Forelimb muscle (tissue), 1 donor: ENCODE measurements around the gene TMEM229A. TPM values are rescaled to one million over a fixed set of nuclear protein-coding genes. Genes with fewer than 3 reads are reported as not detected.

Source experiments
- polyA plus RNA-seq: library from polyadenylated mRNA; unstranded; fragments of 120-200 nt; gene quantifications from one replicate; pipeline ENCODE4 v1.2.1, GENCODE V29; 2013; ENCODE audit not compliant: insufficient read length

Gene TMEM229A
- polyA plus RNA-seq, 1 donor, result not detected

Other genes starting within 250 kb of the TMEM229A start
- 0.05 TPM for gene HYAL4, start 187.9 kb downstream of the TMEM229A start, polyA plus RNA-seq
- gene SPAM1, start 107.8 kb downstream of the TMEM229A start, polyA plus RNA-seq, result not detected